Kidney tubule cell (primary cell): ENCODE results near the gene SLC2A9.

Experiments
- DNase-seq: peaks from one replicate; pipeline ENCODE4 v3.0.0-alpha.2; 2018; ENCODE audit warnings: low spot score

The SLC2A9 gene

DNA sequence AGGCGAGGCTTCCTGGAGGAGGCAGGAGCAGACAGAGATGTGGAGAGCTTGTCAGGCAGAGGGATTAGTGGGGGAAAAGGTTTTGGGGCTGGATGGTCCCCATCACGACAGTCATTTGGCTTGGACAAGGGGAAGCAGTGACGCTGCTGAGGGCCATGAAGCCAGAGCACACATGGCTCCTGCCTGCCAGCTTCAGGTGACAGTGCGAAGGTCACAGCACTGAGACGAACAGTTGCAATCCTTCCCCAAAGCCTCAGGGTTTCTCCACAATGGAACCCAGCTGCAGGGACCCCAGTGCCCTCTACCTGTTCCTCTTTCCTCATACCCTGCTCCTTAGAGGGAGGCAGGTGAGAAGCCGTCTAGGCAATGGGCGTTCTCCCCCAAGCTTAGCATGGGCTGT, 129.6 kb downstream of the SLC2A9 start:
- DNase-seq: no peak

DNA sequence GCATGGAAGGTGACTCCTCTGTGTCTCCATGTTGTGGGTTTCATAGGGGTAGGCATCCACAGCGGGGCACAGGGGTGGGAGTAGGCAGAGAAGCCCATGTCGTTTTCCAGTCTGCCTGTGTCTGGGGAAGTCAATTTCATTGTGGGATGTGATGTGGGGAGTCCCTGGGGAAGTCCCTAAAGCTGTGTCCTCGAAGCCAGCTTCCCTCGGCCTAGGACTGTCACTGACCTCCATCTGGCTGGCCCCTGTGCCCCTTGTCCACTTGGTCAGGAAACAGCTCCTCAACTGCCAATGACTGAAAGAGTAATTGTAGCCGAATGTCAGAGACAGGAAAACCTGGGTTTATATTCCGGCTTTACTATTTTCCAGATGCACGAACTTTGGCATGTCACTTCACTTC, 130.2 kb downstream of the SLC2A9 start:
- DNase-seq: no peak

DNA sequence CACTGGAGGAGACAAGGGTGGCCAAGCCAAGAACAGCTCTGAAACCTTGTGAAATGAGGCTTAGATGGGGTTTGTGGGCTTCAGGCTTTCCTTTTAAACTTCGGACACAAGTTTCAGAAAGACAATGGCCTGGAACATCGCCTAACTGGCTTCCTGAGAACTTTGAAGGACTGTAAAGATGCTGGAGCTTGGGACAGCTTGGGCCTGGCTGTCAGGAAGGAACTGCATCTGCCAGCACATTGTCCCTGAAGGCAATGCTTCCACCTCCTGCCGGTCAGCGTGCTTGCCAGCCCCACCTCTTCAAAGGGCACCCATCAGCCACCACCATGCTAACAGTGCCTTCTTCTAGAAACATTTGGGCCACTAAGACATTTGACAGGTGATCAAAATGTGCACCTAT, 132.0 kb downstream of the SLC2A9 start:
- no peak for DNase-seq

DNA sequence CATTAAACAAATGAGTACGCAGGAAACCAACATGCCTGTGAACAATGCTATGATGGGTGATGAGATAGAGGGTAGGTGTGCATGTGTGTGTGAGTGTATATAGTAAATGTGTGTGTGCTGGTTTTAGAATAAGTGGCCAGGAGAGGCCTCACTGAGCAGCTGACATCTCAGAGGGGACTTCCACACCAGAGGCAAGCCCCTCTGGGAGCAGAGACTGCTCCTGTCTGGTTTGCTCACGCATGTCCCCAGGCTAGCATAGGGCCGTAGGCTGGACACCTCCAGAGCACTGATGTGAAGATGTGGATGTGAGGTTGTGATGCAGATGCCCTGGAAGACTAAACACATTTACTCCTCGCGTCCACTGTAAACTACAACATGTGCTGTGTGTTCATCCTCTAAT, 135.3 kb downstream of the SLC2A9 start:
- no peak for DNase-seq

DNA sequence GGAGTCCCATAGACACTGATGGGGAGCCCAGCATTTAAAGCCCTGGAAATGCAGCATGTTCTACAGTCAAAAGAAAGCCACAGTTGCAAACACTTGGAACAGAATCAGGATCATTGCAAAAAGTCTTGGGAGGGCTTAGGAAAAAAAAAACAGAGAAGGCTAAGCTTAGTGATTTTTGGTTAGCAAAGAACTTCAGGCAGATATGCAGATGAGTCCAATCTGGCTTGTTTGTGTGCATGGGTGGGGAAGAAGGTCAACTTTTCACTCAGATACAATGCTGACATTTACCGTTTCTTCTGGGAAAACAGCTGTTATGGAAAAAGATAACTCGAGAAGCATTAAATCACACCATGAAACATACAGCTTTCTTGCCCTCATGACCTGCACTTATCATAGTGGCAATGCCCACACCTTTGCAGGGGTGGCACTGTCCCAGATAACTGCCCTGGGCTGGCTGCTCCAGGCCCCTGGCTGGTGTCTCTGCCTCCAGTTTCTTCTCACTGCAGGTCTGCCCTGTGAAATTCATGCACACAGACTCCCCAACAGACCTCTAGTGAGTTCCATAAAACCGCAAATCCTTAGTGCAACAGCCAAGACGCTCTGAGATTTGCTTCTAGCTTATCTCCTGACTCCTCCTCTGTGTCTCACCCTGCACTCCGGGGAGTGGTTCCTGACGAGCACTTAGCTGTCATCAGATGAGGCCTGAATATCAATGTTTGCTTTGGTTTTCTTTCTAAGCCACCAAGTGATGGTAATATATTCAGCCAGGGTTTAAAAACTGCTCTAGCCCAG, 140.7 kb downstream of the SLC2A9 start:
- no peak for DNase-seq

DNA sequence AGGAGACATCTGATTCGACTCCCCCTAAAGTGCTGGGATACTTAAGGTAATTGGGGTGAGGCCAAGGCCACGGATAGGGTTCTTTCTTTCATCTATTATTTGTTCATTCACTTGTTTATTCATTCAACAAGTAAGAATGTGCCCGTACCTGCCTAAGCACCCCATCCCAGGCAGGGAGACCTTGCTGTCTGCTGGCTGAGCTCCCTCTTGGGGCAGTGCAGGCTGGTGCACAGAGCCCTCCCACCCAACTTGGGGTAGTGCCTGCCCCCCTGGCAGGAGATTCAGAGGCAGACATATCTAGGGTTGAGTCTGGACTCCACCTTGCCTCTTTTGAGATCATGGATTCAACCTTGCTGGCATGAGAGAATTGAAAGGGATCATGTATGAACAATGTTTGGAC, 144.2 kb downstream of the SLC2A9 start:
- DNase-seq: no peak

DNA sequence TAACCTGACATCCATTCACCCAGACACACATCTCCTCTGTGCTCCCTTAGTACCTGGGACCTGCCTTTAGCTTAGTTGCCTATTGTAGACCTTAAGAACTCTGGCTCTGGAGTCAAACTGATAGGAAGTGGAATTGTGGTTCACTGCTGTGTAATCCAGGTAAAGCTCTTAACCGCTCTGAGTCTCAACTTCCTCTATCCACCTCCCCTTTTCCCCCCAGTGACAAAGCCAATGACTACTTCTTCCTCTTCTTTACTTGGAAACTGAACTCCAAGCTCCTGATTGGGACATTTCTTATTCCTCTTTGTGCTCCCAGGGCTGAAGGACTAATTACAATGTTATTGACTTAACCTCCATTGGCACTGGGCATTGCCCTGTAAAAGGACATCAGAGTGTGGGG, 145.8 kb downstream of the SLC2A9 start:
- no peak for DNase-seq

DNA sequence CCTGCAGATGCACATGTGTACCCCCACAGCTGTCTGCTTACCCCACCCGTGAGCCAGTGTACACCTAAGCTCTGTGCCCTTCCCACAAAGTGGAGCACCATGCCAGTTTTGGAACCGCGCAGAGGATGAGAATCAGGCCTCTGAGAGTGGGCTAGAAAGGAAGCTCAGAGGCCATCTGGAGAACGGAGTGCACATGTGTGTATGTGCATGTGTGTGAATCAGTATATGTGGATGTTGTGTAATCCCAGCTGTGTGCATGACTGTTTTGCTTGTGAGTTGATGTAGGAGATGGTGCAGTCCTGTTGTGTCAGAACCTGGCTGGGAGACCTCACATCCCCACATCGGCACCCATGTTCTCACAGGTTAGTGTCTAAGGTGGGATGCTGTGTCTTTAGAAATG, 146.9 kb downstream of the SLC2A9 start:
- no peak for DNase-seq

DNA sequence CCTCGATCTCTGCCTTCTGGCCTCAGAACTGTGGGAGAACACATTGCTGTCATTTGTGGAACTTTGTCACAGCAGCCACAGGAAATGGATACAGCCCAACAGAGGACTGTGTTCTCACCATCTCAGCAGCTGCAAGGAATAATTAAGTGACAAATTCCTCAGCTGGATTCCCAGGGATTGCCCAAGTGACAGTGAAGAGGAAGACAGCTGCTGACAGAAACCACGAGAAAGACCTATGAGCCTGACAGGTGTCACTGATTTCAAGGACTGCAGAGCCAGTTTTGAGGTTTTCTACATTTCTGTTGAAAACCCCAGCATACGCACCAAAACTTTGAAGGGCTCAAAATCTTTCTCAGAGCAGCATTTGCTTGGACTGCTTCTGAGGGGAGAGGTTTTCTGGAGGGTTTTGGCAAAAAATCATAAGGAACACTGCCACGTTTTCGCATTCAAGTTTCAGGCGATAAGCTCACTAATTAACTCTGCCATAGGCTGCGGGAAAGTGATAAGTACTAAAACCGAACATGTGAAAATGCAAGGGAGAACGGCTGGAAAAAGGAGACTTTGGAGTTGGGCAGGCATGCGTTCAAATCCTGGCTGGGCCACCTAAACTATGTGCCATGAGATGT, 151.0 kb downstream of the SLC2A9 start:
- no peak for DNase-seq

DNA sequence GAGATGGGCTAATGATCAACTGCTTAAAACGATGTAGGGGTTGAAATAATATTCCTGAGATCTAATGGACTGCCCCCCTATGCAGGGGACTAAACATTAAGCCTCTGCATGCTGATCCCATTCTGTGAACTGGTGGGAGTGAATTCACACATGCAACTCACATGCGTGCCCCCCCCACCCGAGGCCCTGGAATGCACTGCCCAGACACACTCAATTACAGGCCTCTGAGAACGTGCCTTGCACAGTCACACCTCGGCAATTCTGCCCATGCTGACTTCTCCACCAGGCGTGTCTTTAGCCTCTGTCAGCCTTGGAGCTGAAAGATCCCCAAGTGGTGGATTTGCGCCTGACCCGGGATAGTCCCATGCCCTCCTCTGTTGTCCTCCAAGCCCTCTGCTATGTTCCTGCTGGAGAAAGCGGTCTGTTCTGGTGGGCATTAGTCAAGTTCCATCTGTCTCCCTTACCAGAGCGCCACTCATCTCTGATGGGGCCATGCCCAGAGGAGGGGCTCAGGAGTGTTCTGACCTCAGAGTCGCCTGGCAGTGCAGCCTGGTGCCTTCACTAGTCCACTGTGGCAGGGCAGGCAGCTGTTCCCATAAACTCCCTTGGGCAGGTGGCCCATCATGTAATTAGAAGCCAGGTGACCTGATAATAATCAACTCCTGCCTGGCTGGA, 153.4 kb downstream of the SLC2A9 start:
- no peak for DNase-seq

DNA sequence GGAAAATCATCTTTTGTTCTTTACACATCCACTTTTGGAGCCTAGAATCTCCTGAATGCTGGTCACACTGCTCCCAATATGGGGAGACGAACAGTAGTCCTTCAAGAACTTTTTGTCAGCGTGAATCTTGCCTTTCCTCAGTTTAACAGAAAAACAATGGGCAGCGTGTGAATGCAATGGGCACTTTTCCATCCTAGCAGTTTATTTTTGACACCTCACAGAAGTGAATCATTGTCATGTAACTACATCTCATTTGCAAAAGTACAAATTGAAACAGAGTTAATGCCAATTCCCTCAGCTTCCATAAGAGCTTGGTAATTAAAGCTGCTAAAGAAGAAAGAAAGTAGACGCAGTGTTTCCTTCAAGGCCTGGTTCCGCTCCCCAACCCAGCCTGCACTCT, 154.4 kb downstream of the SLC2A9 start:
- DNase-seq: no peak

DNA sequence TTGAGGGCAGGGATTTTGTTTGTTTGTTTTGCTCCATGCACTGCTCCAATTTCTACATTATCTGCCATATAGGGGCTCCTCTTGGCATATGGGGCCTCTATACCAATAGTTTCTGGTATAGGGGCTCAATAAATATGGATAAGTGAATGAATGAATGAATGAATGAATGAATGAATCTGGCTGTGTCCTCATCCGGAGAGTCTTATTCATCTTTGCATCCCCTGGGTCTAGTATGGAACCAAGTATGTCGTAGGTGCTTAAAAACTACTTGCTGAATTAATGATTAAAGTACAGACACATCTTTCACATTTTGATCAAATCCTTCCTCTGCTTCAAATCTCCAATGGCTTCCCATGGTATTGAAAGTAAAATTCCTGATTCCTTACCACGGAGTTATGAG, 159.7 kb downstream of the SLC2A9 start:
- DNase-seq: no peak

DNA sequence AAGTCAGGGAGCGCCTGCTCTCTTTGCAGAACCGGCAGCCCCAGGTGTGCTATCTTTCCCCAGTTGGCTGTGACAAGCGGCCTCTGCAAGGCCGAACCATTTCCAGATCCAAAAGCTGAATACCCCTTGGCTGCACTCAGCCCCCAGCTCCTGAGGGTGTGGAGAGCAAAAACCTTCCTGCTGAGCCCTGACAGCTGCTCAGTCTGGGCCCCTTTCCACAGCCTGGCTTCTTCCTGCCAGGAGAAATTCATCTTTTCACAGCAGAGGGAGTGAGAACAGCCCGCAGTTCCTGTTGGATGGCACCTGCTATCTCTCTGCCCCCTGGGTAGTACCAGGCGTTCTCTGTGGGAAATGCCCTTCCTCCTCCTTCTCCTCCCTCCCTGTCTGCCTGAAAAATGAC, 161.5 kb downstream of the SLC2A9 start:
- peak; percentile 24 for DNase-seq

DNA sequence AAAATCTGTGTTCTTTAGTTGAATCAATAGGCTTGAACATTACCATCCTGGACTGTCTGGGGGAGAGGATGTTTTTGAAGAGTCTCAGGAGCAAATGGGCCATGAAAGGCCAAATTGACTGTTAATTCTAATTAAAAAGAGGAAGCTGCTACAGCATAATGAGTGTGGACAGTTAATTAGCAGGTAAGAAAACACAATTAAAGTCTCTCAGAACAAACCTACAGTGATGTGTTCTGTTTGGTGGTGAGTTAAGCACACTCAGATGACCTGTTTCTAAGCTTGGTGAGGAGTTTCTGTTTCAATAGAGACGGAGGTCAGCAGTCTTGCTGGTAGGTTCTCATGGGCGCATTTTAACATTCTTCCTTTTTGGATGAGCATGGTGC, 171.8 kb downstream of the SLC2A9 start:
- DNase-seq: no peak

DNA sequence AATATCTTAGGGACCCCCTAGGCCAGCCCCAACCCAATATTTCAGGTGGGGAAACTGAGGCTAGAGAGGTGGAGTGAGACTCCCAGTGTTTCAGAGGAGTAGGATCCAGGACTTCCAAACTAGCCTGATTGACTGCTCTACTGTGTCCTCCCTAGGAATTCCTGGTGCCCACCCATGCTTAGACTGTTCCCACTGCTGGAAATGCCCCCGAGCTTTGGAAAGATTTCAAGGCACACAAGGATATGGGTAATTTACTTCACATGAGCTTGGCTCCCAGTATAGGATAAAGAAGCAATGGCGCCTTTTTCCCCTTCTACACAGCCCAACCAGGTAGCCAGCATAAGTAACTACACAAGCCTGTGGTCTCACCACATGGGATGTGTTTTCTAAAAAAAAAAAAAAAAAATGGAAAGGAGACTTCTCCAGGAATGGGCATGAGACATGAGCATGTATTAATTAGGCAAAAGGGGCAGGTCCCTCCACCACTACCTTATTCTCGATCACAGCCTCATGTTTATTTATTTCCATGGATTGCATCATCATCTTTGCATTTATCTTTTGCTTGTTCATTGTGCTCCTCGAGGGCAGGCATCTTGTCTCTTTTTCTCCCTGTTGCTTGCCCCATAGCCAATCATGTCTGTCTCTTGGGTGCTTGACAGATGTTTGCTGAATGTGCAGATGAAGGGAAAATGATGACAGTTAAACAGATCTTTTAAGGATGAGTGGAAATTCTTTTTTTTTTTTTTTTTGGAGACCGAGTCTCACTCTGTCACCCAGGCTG, 173.1 kb downstream of the SLC2A9 start:
- no peak for DNase-seq

DNA sequence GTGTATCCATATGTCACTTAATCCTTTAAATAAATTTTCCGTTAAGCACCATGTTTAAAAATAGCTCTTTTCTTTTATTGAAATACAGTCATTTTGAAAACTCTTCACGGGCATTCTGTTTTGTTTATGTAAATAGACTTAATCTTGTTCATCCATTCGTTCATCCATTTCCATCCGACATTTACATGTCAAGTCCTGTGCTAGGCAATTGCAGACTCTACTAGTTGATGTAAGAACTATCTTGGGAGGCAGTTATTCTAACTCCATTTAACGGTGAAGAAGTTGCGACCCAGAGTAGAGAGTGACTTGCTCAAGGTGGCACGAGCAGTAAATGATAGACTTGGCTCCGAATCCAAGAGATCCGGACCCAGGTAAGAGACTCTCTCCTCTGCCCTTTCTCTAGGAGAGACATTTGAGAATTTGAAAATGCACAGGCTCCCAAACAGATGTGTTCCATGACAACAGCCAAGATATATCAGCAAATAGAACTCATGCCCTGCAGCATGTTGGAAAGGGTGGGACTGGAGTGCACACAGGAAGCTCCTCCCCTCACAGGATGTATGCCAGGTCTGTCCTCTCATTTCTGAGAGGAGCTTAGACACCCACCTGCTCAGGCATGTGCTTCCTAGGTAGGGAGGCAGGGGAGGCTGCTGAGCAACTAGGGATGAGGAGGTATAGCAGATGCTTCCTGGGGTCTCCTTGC, 175.4 kb downstream of the SLC2A9 start:
- DNase-seq: no peak

DNA sequence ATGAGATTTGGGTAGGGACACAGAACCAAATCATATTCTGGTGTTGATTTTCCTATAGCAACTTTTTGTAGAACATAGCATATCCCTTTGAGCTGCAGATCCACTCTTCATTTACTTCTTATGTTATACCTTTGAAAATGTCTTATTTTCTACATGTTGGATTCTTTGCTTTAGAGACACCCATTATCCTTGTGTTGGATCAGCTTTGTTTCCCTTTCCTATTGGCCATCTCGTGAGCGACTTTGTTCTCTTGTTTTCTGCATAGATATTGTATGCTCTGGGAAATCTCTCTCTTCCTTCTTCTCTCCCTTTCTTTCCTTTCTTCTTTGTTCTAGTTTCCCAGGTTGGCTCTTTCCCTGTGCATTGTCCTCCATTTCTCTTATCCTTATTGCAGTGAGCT, 180.2 kb downstream of the SLC2A9 start:
- no peak for DNase-seq

DNA sequence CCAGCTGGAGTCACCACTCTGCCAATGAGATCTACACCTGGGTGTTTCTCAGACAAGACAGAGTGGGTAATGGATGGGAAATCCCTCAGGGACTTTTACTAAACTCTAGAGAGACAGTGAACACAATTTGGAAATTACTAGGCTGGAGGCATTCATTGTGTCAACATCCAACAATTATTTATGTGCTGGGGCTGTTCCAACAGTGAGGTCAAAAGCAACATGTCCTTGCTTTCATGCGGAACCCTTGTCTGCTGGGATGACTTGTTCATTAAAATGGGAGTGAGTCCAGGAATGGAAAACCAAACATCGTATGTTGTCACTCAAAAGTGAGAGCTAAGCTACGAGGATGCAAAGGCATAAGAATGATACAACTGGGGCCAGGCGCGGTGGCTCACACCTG, 185.9 kb downstream of the SLC2A9 start:
- peak; percentile 21 for DNase-seq

DNA sequence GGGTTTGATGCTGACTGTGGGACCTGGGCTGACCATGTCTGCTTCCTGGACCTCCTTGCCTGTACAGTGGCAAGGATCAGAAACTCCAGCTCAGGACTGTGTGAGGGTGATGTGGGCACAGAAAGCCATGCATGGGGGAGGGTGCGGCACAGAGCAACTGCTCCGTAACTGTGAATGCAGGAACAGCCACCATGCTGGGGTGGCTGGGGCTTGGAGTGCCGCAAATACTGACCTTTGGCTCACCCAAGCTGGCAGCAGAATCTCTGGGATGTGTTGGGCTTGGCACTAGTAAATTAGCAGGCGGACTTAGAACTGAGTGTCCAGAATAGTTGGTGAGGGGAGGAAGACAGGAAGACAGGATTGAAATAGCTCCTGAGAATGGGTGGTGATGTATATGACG, 187.9 kb downstream of the SLC2A9 start:
- no peak for DNase-seq

DNA sequence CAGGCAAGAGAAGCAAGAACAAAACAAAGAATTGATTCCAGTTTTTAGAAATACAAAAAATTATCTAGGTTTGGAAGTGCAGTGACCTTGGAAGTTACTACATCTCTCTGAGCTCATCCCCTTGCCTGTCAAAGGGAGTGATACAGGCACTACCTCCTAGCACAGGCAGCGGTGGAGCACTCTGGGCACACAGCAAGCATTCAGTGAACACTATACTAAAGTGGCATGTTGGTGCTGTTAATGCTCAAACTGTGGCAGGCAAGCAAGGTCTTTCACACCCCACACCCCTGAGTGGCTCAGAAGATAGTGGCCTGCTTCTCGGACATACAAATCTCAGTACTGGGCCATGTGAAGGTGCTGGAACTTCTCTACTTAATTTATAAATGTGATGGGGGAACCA, 188.7 kb downstream of the SLC2A9 start:
- no peak for DNase-seq

DNA sequence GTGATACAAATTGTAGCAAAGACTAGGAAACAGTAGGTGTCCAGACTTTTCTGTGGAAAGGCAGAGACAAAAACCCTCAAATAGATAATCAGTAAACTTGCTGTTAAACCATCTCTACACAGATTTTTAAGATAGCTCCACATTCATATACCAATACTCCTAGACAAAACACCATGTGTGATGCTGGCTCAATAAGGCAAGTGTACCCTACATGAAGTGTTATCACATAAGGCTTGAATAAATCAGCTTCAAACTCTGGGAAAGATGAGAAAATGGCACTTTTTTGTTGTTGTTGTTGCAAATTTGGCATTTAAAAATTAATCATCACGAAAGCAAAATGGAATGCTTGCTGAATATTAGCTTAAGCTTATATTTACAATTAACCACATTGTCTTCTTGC, 194.7 kb downstream of the SLC2A9 start:
- DNase-seq: no peak

DNA sequence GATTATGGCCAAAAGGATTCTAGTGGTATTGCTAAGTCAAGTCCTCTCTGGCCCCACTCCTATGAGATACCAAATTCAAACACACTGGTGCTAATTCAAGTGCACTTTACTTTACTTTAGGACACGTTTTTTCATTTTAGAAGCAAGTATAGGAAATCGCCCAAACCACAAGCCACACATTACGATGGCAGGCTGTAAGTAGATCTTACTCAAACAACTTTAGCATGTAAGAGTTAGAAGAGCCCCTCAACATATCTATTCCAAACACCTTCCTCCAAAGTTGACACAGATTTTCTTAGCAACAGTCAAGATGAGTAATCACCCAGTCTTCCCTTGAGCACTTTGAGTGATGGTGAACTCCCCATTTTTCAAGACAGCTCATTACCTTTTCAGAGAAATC, 196.2 kb downstream of the SLC2A9 start:
- DNase-seq: no peak
